Transverse colon (tissue), 4 donors: ENCODE measurements around the gene LRRC61. TPM values are rescaled to one million over a fixed set of nuclear protein-coding genes. Genes with fewer than 3 reads are reported as not detected.

Experiments
- DNase-seq: peaks from one replicate; pipeline ENCODE4 v3.0.0-alpha.2; 2019
- H3K27ac ChIP-seq, 4 donors: fragments of 200-600 bp; sonication (generic); 2 replicates each; pipeline ENCODE4 v1.5.1; 2016 to 2018; ENCODE audit warnings: inconsistent platforms in 4 of 4
- H3K27me3 ChIP-seq: fragments of 200-600 bp; sonication (generic); 2 replicates; pipeline ENCODE4 v1.5.1; 2017; ENCODE audit warnings: inconsistent platforms
- H3K36me3 ChIP-seq, 4 donors: fragments of 200-600 bp; sonication (generic); 2 replicates each; pipeline ENCODE4 v1.5.1; 2017 to 2019; ENCODE audit warnings: inconsistent platforms in 4 of 4
- H3K4me1 ChIP-seq, 4 donors: fragments of 200-600 bp; sonication (generic); 2 replicates each; pipeline ENCODE4 v1.5.1; 2017 to 2020; ENCODE audit warnings: inconsistent platforms in 4 of 4
- H3K4me3 ChIP-seq, 4 donors: fragments of 200-600 bp; sonication (generic); 1 replicate in 1 of 4; 2 replicates in 3 of 4; pipeline versions ENCODE4 v1.5.1 to v1.6.1; 2017 to 2019; ENCODE audit warnings: inconsistent platforms in 4 of 4
- H3K9me3 ChIP-seq, 2 donors: fragments of 200-600 bp; sonication (generic); 2 replicates each; pipeline ENCODE4 v1.5.1; 2017 to 2019; ENCODE audit warnings: inconsistent platforms in 2 of 2
- CTCF ChIP-seq, 5 experiments: fragments of 200-600 bp in 3 of 5; fragments of 450-650 bp in 2 of 5; sonication (generic) in 3 of 5; IDR thresholded peaks; 1 replicate in 2 of 5; 2 replicates in 3 of 5; pipeline ENCODE4 v1.5.1; 2016 to 2017; ENCODE audit warnings: antibody characterized with exemption in 5 of 5, inconsistent platforms in 3 of 5, mild to moderate bottlenecking in 2 of 5, moderate library complexity in 1 of 5
- EP300 ChIP-seq: sonication (generic); formaldehyde crosslinking; IDR thresholded peaks from one replicate; pipeline ENCODE4 v1.6.1; 2017; ENCODE audit warnings: antibody characterized with exemption, low read depth
- POLR2A ChIP-seq: fragments of 450-650 bp; IDR thresholded peaks from one replicate; pipeline ENCODE4 v1.6.1; 2016; ENCODE audit warnings: antibody characterized with exemption, mild to moderate bottlenecking, moderate library complexity
- POLR2AphosphoS5 ChIP-seq, 3 donors: sonication (generic); formaldehyde crosslinking; IDR thresholded peaks; one replicate each; pipeline ENCODE4 v1.6.1; 2016; ENCODE audit warnings: antibody characterized with exemption in 3 of 3
- WGBS, 2 donors: methylation state at CpG; one replicate each; pipeline ENCODE4 v1.1.5; 2018; ENCODE audit warnings: low coverage in 1 of 2; 5-methylcytosine and 5-hydroxymethylcytosine counted together
- in situ Hi-C, 4 donors: fragments of 200-750 bp; cut with MboI; loops; one replicate each; pipeline versions ENCODE4 v1.15.0 to v1.15.1; 2017; ENCODE audit warnings: low sequenced_read_pairs in 3 of 4, low pct_ligation_motif_present in 1 of 4, low pct_unique_long_range_greater_than_20kb in 1 of 4
- intact Hi-C: fragments of 100-400 bp; cut with DNase I; formaldehyde crosslinking; loops from one replicate; pipeline ENCODE4 v1.15.1; 2023; ENCODE audit warnings: low total_unique reads
- total RNA-seq, 4 donors: library from RNA; depleted of rRNA; stranded (reverse); fragments of >200 nt; gene quantifications; one replicate each; pipeline ENCODE4 v1.1.0, GENCODE V29; 2016

The LRRC61 gene
- total RNA-seq, 4 donors from 2014 or later: 1.4 to 55.4 (median 17.2) TPM

- in situ Hi-C loops (no loop called here), intact Hi-C loops (no loop called here)
- Histone ChIP-seq H3K36me3 (no peaks in the 10 kb centered on the region), H3K27ac (peak overlapping the region; percentile 61 to 77 (median 65)), H3K4me1 (peaks cover 0 to 25% (median 13%) of the 10 kb centered on the region in 4 donors), H3K9me3 (no peaks in the 10 kb centered on the region), H3K4me3 (no peak overlapping the region), H3K27me3 (no peaks in the 10 kb centered on the region)
- 83% methylated on average over 1 of the region's 1 CpG; no CpG with 5 or more reads in 1 of the 2 donors for WGBS, 2 donors
- no peak for DNase-seq
- no peak for TF ChIP-seq POLR2A
- no peak for TF ChIP-seq POLR2AphosphoS5 (IDR thresholded peaks at IDR 0.05)
- no peak for TF ChIP-seq EP300
- TF ChIP-seq CTCF (IDR thresholded peaks at IDR 0.05): no peak
These were observed 32.5 kb downstream of the LRRC61 start for GRCh38 chr7:150355666-150356059.

- no peak overlapping the region for H3K4me3 ChIP-seq
- in situ Hi-C loops: no loop called here
- H3K9me3 ChIP-seq: no peaks in the 10 kb centered on the region
- H3K4me1 ChIP-seq: peaks cover 0 to 25% (median 13%) of the 10 kb centered on the region in 4 donors
- WGBS, 2 donors: 12 to 41% methylated on average over 4 to 6 of the region's 6 CpGs
- peak overlapping the region; percentile 61 to 77 (median 65) for H3K27ac ChIP-seq
- DNase-seq: no peak
- H3K36me3 ChIP-seq: no peaks in the 10 kb centered on the region
- TF ChIP-seq POLR2A: no peak
- peak; percentile 56 to 70 (median 61) for TF ChIP-seq CTCF (IDR thresholded peaks at IDR 0.05)
- no peak for TF ChIP-seq POLR2AphosphoS5 (IDR thresholded peaks at IDR 0.05)
- no peaks in the 10 kb centered on the region for H3K27me3 ChIP-seq
- intact Hi-C loops: no loop called here
These were observed 33.2 kb downstream of the LRRC61 start for GRCh38 chr7:150356265-150356897.

GRCh38 chr7:150357270-150357669 lies 34.1 kb downstream of the LRRC61 start:
- H3K4me1 ChIP-seq: peaks cover 0 to 25% (median 13%) of the 10 kb centered on the region in 4 donors
- no peaks in the 10 kb centered on the region for H3K9me3 ChIP-seq
- in situ Hi-C loops (no loop called here), intact Hi-C loops (no loop called here)
- H3K36me3 ChIP-seq: no peaks in the 10 kb centered on the region
- no peak overlapping the region for H3K4me3 ChIP-seq
- no peaks in the 10 kb centered on the region for H3K27me3 ChIP-seq
- no peak for TF ChIP-seq POLR2A
- no peak for TF ChIP-seq EP300
- no peak for TF ChIP-seq POLR2AphosphoS5 (IDR thresholded peaks at IDR 0.05)
- TF ChIP-seq CTCF (IDR thresholded peaks at IDR 0.05): no peak
- DNase-seq: no peak
- WGBS, 2 donors: 33 to 51% methylated on average over 1 to 9 of the region's 9 CpGs
- H3K27ac ChIP-seq: peak overlapping the region in 1 of 4 donors; percentile 16

GRCh38 chr7:150357771-150358427 lies 34.7 kb downstream of the LRRC61 start:
- DNase-seq: no peak
- no peak for TF ChIP-seq CTCF (IDR thresholded peaks at IDR 0.05)
- no peak for TF ChIP-seq EP300
- TF ChIP-seq POLR2A: no peak
- no peak for TF ChIP-seq POLR2AphosphoS5 (IDR thresholded peaks at IDR 0.05)

More at GRCh38 chr7:150357771-150358427, 34.7 kb downstream of the LRRC61 start:
- Histone ChIP-seq H3K9me3 (no peaks in the 10 kb centered on the region), H3K36me3 (no peaks in the 10 kb centered on the region), H3K4me3 (no peak overlapping the region), H3K27ac (peak overlapping the region in 1 of 4 donors; percentile 16), H3K27me3 (no peaks in the 10 kb centered on the region), H3K4me1 (peaks cover 0 to 25% (median 13%) of the 10 kb centered on the region in 4 donors)
- 0 to 75% methylated on average over 1 to 13 of the region's 13 CpGs for WGBS, 2 donors
- in situ Hi-C loops: no loop called here
- intact Hi-C loops: no loop called here
